ENCODE measurements around the gene SMYD4. TPM values are rescaled to one million over a fixed set of nuclear protein-coding genes. Genes with fewer than 3 reads are reported as not detected.

Gene SMYD4
- total RNA-seq, 2 donors from 2014 or later = 13.6 to 14.7 TPM

DNA sequence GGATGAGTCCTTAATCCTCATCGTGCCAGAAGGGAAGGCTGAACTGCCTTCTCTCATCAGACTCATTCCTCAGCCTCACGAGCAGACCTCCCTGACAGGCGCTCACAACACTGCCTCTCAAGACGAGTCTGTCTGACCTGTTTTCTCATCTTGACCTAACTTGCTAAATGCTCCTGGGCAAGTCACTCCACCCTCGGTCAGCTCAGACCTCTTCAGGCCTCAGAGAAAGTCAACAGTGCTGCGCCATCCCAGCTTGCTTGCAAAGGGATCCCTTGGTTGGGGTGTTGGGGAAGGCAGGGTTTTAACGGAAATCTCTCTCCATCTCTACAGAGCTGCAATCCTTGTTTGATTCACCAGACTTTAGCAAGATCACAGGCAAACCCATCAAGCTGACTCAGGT, 52.8 kb downstream of the SMYD4 start:
- intact Hi-C loops (cut with DNase I) = no loop called here

DNA sequence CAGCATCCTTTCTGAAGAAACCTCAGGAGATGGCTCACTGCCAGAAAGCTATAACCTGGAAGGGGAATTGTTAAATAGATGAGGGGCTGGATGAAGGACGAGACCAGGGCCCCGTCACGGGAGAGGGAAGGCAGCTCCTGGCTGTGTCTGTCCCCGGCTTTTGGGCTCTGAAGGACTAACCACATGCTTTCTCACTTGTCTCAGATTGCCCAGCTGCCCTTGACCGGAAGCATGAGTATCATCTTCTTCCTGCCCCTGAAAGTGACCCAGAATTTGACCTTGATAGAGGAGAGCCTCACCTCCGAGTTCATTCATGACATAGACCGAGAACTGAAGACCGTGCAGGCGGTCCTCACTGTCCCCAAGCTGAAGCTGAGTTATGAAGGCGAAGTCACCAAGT, 53.4 kb downstream of the SMYD4 start:
- Histone ChIP-seq H3K36me3 (peaks cover 0 to 11% of the 10 kb centered on the region in 2 donors), H3K27ac (no peak overlapping the region), H3K9me3 (no peaks in the 10 kb centered on the region), H3K4me3 (no peak overlapping the region), H3K4me1 (replicated peaks) (peaks cover 8% of the 10 kb centered on the region), H3K27me3 (replicated peaks; ENCODE audit: insufficient read depth) (no peaks in the 10 kb centered on the region)
- WGBS = 85% methylated on average over 10 of the region's 10 CpGs
- no peak for TF ChIP-seq POLR2AphosphoS5 (IDR thresholded peaks at IDR 0.05)
- TF ChIP-seq POLR2A (IDR thresholded peaks at IDR 0.05) = no peak
- TF ChIP-seq, protein P1, sequence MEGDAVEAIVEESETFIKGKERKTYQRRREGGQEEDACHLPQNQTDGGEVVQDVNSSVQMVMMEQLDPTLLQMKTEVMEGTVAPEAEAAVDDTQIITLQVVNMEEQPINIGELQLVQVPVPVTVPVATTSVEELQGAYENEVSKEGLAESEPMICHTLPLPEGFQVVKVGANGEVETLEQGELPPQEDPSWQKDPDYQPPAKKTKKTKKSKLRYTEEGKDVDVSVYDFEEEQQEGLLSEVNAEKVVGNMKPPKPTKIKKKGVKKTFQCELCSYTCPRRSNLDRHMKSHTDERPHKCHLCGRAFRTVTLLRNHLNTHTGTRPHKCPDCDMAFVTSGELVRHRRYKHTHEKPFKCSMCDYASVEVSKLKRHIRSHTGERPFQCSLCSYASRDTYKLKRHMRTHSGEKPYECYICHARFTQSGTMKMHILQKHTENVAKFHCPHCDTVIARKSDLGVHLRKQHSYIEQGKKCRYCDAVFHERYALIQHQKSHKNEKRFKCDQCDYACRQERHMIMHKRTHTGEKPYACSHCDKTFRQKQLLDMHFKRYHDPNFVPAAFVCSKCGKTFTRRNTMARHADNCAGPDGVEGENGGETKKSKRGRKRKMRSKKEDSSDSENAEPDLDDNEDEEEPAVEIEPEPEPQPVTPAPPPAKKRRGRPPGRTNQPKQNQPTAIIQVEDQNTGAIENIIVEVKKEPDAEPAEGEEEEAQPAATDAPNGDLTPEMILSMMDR (IDR thresholded peaks at IDR 0.05) = no peak
- intact Hi-C loops (cut with DNase I) = no loop called here
- DNase-seq (ENCODE audit: low spot score) = no peak

More for the DNA sequence above, 52.8 kb downstream of the SMYD4 start:
- DNase-seq (ENCODE audit: low spot score) = no peak
- Histone ChIP-seq H3K9me3 (no peaks in the 10 kb centered on the region), H3K4me3 (no peak overlapping the region), H3K4me1 (replicated peaks) (peaks cover 8% of the 10 kb centered on the region), H3K27me3 (replicated peaks; ENCODE audit: insufficient read depth) (no peaks in the 10 kb centered on the region), H3K36me3 (peaks cover 0 to 11% of the 10 kb centered on the region in 2 donors), H3K27ac (no peak overlapping the region)
- TF ChIP-seq, protein P1 (IDR thresholded peaks at IDR 0.05) = no peak
- TF ChIP-seq POLR2A (IDR thresholded peaks at IDR 0.05) (no peak), POLR2AphosphoS5 (IDR thresholded peaks at IDR 0.05) (no peak)
- 89% methylated on average over 7 of the region's 7 CpGs for WGBS

DNA sequence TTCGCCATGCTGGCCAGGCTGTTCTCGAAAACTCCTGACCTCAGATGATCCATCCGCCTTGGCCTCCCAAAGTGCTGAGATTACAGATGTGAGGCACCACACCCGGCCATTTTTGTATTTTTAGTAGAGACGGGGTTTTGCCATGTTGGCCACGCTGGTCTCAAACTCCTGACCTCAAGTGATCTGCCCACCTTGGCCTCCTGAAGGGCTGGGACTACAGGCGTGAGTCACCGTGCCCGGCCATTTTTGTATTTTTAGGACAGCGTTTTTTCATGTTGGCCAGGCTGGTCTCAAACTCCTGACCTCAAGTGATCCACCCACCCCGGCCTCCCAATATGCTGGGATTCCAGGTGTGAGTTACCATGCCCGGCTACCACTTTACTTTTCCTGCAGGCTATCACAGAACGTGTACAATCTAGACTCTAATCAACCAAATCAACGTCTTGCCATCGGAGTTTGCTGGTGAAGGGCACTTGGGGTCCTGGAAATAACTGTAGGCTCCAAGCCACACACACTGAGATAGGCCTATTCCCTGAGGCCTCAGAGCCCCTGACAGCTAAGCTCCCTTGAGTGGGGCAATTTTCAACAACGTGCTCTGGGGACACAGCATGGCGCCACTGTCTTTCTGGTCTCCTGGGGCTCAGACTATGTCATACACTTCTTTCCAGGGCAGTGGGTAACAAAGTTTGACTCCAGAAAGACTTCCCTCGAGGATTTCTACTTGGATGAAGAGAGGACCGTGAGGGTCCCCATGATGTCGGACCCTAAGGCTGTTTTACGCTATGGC, 55.1 kb downstream of the SMYD4 start:
- 94% methylated on average over 21 of the region's 21 CpGs for WGBS
- Histone ChIP-seq H3K4me1 (replicated peaks) (no peaks in the 10 kb centered on the region), H3K27me3 (replicated peaks; ENCODE audit: insufficient read depth) (no peaks in the 10 kb centered on the region), H3K27ac (peak overlapping the region; percentile 59 to 73), H3K36me3 (peaks cover 0 to 11% of the 10 kb centered on the region in 2 donors), H3K4me3 (no peak overlapping the region), H3K9me3 (no peaks in the 10 kb centered on the region)
- intact Hi-C loops (cut with DNase I) = no loop called here
- TF ChIP-seq, protein P1 (IDR thresholded peaks at IDR 0.05) = no peak
- TF ChIP-seq POLR2A (IDR thresholded peaks at IDR 0.05) = no peak
- TF ChIP-seq POLR2AphosphoS5 (IDR thresholded peaks at IDR 0.05) = no peak
- DNase-seq (ENCODE audit: low spot score) = no peak

DNA sequence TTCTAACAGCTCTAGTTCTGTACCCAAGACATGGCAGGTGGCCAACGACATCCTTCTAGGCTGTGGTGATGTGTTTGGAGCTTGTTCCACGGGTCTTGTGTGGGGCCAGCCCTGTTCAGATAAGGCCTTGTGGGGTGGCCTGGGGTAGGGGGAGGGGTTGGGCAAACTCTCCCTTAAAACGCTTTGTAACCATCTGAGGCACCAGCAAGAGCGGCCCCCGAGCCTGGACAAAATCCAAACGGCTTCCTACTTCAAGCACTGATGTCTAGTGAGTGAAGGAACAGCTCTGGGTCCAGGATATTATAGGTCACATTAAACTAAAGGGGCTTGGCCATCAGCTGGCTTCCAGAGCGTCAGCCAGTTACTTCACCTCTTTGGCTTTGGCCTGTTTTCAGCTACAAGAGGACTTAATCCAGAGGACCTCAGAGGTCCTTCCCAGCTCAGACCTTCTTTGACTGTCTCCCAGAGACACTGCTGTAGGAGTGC, 56.0 kb downstream of the SMYD4 start:
- WGBS = 22% methylated on average over 7 of the region's 7 CpGs
- H3K4me1 ChIP-seq (replicated peaks) = no peaks in the 10 kb centered on the region
- no peak overlapping the region for H3K4me3 ChIP-seq
- H3K9me3 ChIP-seq = no peaks in the 10 kb centered on the region
- H3K27ac ChIP-seq = peak overlapping the region; percentile 59 to 73
- H3K27me3 ChIP-seq (replicated peaks; ENCODE audit: insufficient read depth) = no peaks in the 10 kb centered on the region
- no peak for DNase-seq (ENCODE audit: low spot score)
- no peak for TF ChIP-seq POLR2A (IDR thresholded peaks at IDR 0.05)
- TF ChIP-seq, protein P1 (IDR thresholded peaks at IDR 0.05) = no peak
- TF ChIP-seq POLR2AphosphoS5 (IDR thresholded peaks at IDR 0.05) = no peak
- intact Hi-C loops (cut with DNase I) = no loop called here
- peaks cover 0 to 11% of the 10 kb centered on the region in 2 donors for H3K36me3 ChIP-seq

All from prostate gland (tissue), 2 donors.